Inflammatory macrophage treated with lipopolysaccharide for 4 hours (primary cell): Measurements from ENCODE around the gene FAM83F.
"Not testable (repeated sequence)": the region's sequence is repeated elsewhere in the genome, so short reads cannot be mapped to it uniquely, and the experiment has no call there.

ENCODE experiments used
- DNase-seq: peaks from one replicate; pipeline ENCODE4 v3.0.0-alpha.2; 2020

The FAM83F gene

GRCh38 chr22:39966470-39966869 lies 28.3 kb upstream of the FAM83F start:
- no peak for DNase-seq

- DNase-seq, result no peak
These were observed 27.5 kb upstream of the FAM83F start for GRCh38 chr22:39967103-39967829.

GRCh38 chr22:39967996-39968972 lies 26.5 kb upstream of the FAM83F start:
- no peak for DNase-seq

DNA sequence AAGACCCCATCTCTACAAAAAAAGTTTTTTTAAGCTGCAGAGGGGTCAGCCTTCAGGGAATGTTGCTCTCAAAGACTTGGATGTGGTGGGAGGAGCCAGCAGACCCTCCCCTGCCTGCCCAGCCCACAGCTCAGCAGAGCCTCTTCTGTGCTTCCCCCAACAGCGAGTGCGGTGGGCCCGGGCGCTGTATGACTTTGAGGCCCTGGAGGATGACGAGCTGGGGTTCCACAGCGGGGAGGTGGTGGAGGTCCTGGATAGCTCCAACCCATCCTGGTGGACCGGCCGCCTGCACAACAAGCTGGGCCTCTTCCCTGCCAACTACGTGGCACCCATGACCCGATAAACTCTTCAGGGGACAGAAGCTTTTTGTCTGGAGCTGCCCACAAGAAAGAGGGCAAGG lies 24.0 kb upstream of the FAM83F start:
- no peak for DNase-seq

DNA sequence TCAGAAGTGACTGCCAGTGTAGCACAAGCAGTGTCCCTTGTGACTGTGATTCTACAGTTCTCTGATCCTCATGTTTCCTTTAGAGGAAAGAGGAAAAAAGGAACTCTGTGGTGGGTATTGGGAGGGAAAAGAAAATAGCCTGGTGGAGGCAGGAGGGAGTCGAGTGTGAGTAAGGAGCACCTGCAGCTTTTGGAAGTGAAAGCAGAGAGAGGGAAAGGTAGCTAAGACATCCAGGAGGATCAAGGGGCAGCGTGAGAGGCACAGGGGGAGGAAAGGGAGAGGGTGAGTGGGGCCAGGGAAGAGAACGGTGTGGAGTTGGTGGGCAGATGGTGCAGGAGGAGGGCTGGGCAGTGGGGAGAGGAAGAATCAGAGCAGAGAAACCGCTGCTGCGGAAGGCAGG lies 22.1 kb upstream of the FAM83F start:
- DNase-seq, result no peak

- no peak for DNase-seq
These were observed 21.1 kb upstream of the FAM83F start for GRCh38 chr22:39973656-39974055.

DNA sequence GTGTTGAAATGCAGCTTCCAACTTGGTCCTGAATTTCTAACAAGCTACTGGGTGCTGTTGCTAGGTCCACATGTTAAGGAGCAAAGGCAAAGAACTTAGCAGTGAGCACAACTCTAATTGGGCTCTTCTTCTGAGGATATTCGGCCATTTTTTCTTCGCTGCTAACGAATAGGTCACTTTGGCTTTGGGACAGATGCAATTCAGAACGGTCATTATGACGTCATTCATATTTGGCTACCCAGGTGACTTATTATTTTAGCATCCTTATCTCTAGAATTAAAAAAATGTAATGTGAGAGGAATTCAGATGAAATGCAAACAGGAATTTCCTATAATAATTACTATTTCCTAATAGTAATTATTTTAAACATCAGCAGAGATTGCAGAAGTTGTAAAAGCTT lies 20.7 kb upstream of the FAM83F start:
- DNase-seq, result no peak

GRCh38 chr22:39979048-39979447 lies 15.7 kb upstream of the FAM83F start:
- DNase-seq, result no peak

DNA sequence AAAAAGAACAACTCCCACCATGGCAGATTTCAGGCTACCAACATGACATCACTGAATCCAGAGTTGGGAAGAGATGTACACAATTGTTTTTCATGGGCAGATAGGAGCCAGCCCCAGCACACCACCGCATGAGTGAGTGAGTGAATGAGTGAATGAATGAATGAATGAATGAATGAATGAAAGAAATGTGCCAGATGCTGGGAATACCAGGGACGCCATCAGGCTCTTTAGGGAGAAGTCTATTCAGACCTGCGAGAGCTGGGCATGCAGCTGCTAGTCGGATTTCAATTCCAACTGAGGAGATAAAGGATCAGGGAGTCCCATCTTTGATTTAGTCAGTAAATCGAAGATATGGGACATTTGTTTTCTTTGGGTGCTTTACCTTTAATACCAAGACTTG lies 15.3 kb upstream of the FAM83F start:
- DNase-seq, result no peak

- no peak for DNase-seq
These were observed 14.2 kb upstream of the FAM83F start for GRCh38 chr22:39980596-39980995.

- no peak for DNase-seq
These were observed 11.4 kb upstream of the FAM83F start for GRCh38 chr22:39983346-39983745.

- DNase-seq, result no peak
These were observed 10.7 kb upstream of the FAM83F start for GRCh38 chr22:39984006-39984405.

DNA sequence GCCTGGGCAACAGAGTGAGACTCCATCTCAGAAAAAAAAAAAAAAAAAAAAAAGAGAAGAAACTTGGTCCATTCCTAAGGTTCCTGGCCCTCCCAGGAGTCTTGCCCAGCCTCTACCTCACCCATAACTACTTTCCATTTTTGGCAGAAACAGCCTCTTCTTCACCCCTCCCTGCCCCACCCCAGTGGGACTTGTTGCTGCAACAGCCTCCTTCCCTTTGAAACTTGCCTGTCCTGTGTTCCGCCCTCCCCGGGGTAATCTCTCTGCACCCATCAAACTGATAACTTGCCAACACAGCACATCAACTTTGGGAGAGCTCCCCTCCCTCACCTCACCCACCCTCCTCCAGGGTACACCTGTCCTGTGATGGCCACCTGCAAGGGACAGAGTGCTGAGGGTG lies 10.0 kb upstream of the FAM83F start:
- no peak for DNase-seq

- no peak for DNase-seq
These were observed 9.2 kb upstream of the FAM83F start for GRCh38 chr22:39985383-39986035.

- DNase-seq, result no peak
These were observed 6.2 kb upstream of the FAM83F start for GRCh38 chr22:39988386-39989114.

- no peak for DNase-seq
These were observed 5.1 kb upstream of the FAM83F start for GRCh38 chr22:39989633-39990032.

DNA sequence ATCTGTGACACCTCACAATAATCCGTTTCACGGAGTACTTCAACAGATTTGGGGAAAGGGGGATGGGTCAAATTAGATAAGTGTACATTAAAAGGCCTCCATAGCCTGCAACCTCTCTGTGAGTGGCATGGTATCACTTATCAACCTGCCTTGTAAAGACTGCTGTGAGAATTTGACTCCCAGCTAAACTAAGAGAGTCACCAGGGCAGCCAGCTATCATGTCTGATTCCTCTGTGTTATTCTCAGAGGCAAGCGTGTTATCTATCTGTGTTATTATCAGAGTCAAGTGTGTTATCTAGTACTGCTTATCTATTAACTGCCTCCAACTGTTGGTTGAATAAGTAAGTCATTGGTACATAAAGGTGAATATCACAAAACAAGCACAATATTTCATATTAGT lies 4.1 kb upstream of the FAM83F start:
- no peak for DNase-seq

GRCh38 chr22:39991159-39991860 lies 3.4 kb upstream of the FAM83F start:
- no peak for DNase-seq

GRCh38 chr22:39992088-39992826 lies 2.5 kb upstream of the FAM83F start:
- no peak for DNase-seq

GRCh38 chr22:39992894-39993293 lies 1.9 kb upstream of the FAM83F start:
- DNase-seq, result not testable (repeated sequence)

- no peak for DNase-seq
These were observed 651 bp upstream of the FAM83F start for GRCh38 chr22:39994041-39994565.
